ENCODE results near the gene MPP1. TPM values are rescaled to one million over a fixed set of nuclear protein-coding genes. Genes with fewer than 3 reads are reported as not detected.

The MPP1 gene
- total and polyA plus RNA-seq, 9 of the 15 experiments (the other 6 are each of a cell fraction or from before 2014, with no cell fraction given) = 227 to 395 (median 283) TPM

DNA sequence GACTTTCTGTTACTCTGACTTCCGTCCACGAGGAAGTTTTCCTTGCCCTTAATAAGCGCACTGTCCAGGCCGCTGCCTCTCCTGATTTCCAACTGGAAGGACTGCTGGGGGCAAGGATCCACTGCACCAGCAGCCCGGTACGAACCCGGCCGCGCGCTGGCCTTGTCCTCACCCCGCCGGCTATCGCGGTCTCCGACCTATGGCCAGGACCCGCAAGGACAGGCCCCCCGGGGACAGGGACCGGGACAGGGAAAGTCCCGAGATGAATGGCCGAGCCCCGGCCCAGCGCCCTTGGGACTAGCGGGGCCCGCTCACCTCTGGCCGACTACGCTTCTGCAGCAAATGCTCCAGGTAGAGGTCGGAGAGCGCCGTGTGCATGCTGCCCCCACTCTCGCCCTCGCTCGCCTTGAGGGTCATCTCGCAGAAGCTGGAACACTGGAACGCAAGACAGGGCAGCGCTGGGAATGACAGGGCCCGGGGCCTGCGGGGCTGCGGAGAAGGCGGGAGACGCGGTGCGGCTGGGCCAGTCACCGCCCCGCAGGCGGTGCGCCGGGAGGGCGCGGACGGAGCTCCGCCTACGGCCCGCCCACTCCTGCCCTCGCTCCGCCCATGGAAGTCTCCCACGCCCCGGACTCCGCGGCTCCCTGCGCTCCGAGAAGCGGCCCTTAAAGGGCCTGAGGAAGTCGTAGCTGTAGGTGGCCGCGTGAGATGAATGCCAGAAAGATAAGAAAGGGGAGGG lies at the start of gene MPP1 (continued):
- TF ChIP-seq, protein P1, sequence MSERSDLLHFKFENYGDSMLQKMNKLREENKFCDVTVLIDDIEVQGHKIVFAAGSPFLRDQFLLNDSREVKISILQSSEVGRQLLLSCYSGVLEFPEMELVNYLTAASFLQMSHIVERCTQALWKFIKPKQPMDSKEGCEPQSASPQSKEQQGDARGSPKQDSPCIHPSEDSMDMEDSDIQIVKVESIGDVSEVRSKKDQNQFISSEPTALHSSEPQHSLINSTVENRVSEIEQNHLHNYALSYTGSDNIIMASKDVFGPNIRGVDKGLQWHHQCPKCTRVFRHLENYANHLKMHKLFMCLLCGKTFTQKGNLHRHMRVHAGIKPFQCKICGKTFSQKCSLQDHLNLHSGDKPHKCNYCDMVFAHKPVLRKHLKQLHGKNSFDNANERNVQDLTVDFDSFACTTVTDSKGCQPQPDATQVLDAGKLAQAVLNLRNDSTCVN (CRISPR knock-in tag; IDR thresholded peaks at IDR 0.05) = no peak
- TF ChIP-seq ZNF143 (CRISPR knock-in tag; IDR thresholded peaks at IDR 0.05) (no peak), ZNF507 (tag; conservative IDR thresholded peaks at IDR 0.05) (no peak), FOSL1 (tag; conservative IDR thresholded peaks at IDR 0.05) (peak; percentile 40; the same call in 1 of the 2 replicates), SAP30 (IDR thresholded peaks at IDR 0.05; ENCODE audit: borderline replicate concordance, insufficient read depth, low read depth, low read length, poor library complexity, severe bottlenecking) (peak; percentile 52), PML (IDR thresholded peaks at IDR 0.05; ENCODE audit: low read length) (peak; percentile 49; the same call in 1 of the 2 replicates), PHB2 (IDR thresholded peaks at IDR 0.05; ENCODE audit: low read depth) (no peak), RBM25 (IDR thresholded peaks at IDR 0.05; ENCODE audit: low read depth, low read length, severe bottlenecking) (peak; percentile 78), ZNF766 (CRISPR knock-in tag; conservative IDR thresholded peaks at IDR 0.05) (no peak), HDAC1 (IDR thresholded peaks at IDR 0.05) (peak in 1 of 2 experiments; percentile 44; a peak in 1 of 4 replicates), NR2C2 (CRISPR knock-in tag; IDR thresholded peaks at IDR 0.05) (0 out of 2 replicates have a peak, but pooled peaks have one; percentile 52), NR2C2 (tag; IDR thresholded peaks at IDR 0.05) (no peak), XRCC5 (IDR thresholded peaks at IDR 0.05; ENCODE audit: low read depth, low read length) (0 out of 2 replicates have a peak, but pooled peaks have one; percentile 18), ZNF23 (CRISPR knock-in tag; IDR thresholded peaks at IDR 0.05) (no peak), KDM1A (IDR thresholded peaks at IDR 0.05) (no peak), ESRRA (IDR thresholded peaks at IDR 0.05; ENCODE audit: borderline replicate concordance, low read depth) (peak; percentile 23; the same call in 1 of the 2 replicates), FOXP1 (CRISPR knock-in tag; IDR thresholded peaks at IDR 0.05) (no peak), FOXK1 (CRISPR knock-in tag; IDR thresholded peaks at IDR 0.05; ENCODE audit: borderline replicate concordance) (0 out of 2 replicates have a peak, but pooled peaks have one; percentile 32)
- TF ChIP-seq, protein P2, sequence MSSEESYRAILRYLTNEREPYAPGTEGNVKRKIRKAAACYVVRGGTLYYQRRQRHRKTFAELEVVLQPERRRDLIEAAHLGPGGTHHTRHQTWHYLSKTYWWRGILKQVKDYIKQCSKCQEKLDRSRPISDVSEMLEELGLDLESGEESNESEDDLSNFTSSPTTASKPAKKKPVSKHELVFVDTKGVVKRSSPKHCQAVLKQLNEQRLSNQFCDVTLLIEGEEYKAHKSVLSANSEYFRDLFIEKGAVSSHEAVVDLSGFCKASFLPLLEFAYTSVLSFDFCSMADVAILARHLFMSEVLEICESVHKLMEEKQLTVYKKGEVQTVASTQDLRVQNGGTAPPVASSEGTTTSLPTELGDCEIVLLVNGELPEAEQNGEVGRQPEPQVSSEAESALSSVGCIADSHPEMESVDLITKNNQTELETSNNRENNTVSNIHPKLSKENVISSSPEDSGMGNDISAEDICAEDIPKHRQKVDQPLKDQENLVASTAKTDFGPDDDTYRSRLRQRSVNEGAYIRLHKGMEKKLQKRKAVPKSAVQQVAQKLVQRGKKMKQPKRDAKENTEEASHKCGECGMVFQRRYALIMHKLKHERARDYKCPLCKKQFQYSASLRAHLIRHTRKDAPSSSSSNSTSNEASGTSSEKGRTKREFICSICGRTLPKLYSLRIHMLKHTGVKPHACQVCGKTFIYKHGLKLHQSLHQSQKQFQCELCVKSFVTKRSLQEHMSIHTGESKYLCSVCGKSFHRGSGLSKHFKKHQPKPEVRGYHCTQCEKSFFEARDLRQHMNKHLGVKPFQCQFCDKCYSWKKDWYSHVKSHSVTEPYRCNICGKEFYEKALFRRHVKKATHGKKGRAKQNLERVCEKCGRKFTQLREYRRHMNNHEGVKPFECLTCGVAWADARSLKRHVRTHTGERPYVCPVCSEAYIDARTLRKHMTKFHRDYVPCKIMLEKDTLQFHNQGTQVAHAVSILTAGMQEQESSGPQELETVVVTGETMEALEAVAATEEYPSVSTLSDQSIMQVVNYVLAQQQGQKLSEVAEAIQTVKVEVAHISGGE (CRISPR knock-in tag; IDR thresholded peaks at IDR 0.05) = no peak
- TF ChIP-seq, protein P3, sequence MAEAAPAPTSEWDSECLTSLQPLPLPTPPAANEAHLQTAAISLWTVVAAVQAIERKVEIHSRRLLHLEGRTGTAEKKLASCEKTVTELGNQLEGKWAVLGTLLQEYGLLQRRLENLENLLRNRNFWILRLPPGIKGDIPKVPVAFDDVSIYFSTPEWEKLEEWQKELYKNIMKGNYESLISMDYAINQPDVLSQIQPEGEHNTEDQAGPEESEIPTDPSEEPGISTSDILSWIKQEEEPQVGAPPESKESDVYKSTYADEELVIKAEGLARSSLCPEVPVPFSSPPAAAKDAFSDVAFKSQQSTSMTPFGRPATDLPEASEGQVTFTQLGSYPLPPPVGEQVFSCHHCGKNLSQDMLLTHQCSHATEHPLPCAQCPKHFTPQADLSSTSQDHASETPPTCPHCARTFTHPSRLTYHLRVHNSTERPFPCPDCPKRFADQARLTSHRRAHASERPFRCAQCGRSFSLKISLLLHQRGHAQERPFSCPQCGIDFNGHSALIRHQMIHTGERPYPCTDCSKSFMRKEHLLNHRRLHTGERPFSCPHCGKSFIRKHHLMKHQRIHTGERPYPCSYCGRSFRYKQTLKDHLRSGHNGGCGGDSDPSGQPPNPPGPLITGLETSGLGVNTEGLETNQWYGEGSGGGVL (CRISPR knock-in tag; IDR thresholded peaks at IDR 0.05) = no peak
